Measurements from ENCODE around the gene TMEM120B. TPM values are rescaled to one million over a fixed set of nuclear protein-coding genes. Genes with fewer than 3 reads are reported as not detected.
A peak's percentile ranks its signal among the peaks of the same experiment; 100 is the strongest.
"Not testable (repeated sequence)": the region's sequence is repeated elsewhere in the genome, so short reads cannot be mapped to it uniquely, and the experiment has no call there.

Gene TMEM120B
- total RNA-seq, 6 donors from 2014 or later: 8.9 to 23.0 (median 14.2) TPM

- H3K9me3 ChIP-seq: no peaks in the 10 kb centered on the region
- no peaks in the 10 kb centered on the region for H3K36me3 ChIP-seq
- ATAC-seq (ENCODE audit: low FRiP score in 2 of 2) (no peak), DNase-seq (no peak)
- H3K4me3 ChIP-seq: no peak within 1 kb of the TSS
- no peak for TF ChIP-seq CTCF (IDR thresholded peaks at IDR 0.05)
- TF ChIP-seq POLR2AphosphoS5 (IDR thresholded peaks at IDR 0.05): no peak
- no peak for TF ChIP-seq EP300 (IDR thresholded peaks at IDR 0.05)
- no peak for TF ChIP-seq POLR2A (IDR thresholded peaks at IDR 0.05)
- H3K27me3 ChIP-seq: no peaks in the 10 kb centered on the region
- peaks cover 7 to 19% (median 16%) of the 10 kb centered on the region in 4 donors for H3K4me1 ChIP-seq
- no peak within 1 kb of the TSS for H3K27ac ChIP-seq
- WGBS, 2 donors: 94 to 95% methylated on average over 1 to 5 of the region's 5 CpGs
Observed at GRCh38 chr12:121669521-121669900, 43.0 kb upstream of the TMEM120B start, which contains the start of gene MORN3. Gene MORN3 (minus strand): TSS chr12:121669654. CDS start chr12:121669483, 171 bp downstream.

GRCh38 chr12:121673013-121673511 lies 39.5 kb upstream of the TMEM120B start:
- Histone ChIP-seq H3K27ac (peak overlapping the region; percentile 20 to 81 (median 66)), H3K36me3 (no peaks in the 10 kb centered on the region), H3K27me3 (no peaks in the 10 kb centered on the region), H3K4me1 (peaks cover 7 to 19% (median 16%) of the 10 kb centered on the region in 4 donors), H3K9me3 (no peaks in the 10 kb centered on the region), H3K4me3 (peak overlapping the region in 3 of 4 donors; percentile 52 to 64 (median 56))
- TF ChIP-seq EP300 (IDR thresholded peaks at IDR 0.05) (no peak), POLR2AphosphoS5 (IDR thresholded peaks at IDR 0.05) (no peak)
- ATAC-seq (ENCODE audit: low FRiP score in 2 of 2): peak; percentile 22 to 45
- WGBS, 2 donors: 56 to 72% methylated on average over 8 to 11 of the region's 12 CpGs
- peak in 1 of 2 donors; percentile 37 for DNase-seq

- no peak overlapping the region for H3K27ac ChIP-seq
- WGBS, 2 donors: 94 to 98% methylated on average over 5 of the region's 5 CpGs
- DNase-seq (no peak), ATAC-seq (ENCODE audit: low FRiP score in 2 of 2) (no peak)
- peaks cover 7 to 19% (median 16%) of the 10 kb centered on the region in 4 donors for H3K4me1 ChIP-seq
- TF ChIP-seq EP300 (IDR thresholded peaks at IDR 0.05) (no peak), POLR2AphosphoS5 (IDR thresholded peaks at IDR 0.05) (no peak), POLR2A (IDR thresholded peaks at IDR 0.05) (no peak), CTCF (IDR thresholded peaks at IDR 0.05) (no peak)
- no peaks in the 10 kb centered on the region for H3K27me3 ChIP-seq
- H3K36me3 ChIP-seq: no peaks in the 10 kb centered on the region
- H3K9me3 ChIP-seq: no peaks in the 10 kb centered on the region
- H3K4me3 ChIP-seq: no peak overlapping the region
Observed at GRCh38 chr12:121676190-121676589, 36.4 kb upstream of the TMEM120B start.

GRCh38 chr12:121678305-121678704 lies 34.2 kb upstream of the TMEM120B start:
- no peaks in the 10 kb centered on the region for H3K9me3 ChIP-seq
- no peak for ATAC-seq (ENCODE audit: low FRiP score in 2 of 2)
- H3K27ac ChIP-seq: no peak overlapping the region
- WGBS, 2 donors: 68 to 76% methylated on average over 3 of the region's 3 CpGs
- TF ChIP-seq POLR2AphosphoS5 (IDR thresholded peaks at IDR 0.05) (no peak), CTCF (IDR thresholded peaks at IDR 0.05) (no peak), POLR2A (IDR thresholded peaks at IDR 0.05) (no peak), EP300 (IDR thresholded peaks at IDR 0.05) (no peak)
- H3K4me1 ChIP-seq: peaks cover 0 to under 1% (median 0%) of the 10 kb centered on the region in 4 donors
- H3K36me3 ChIP-seq: no peaks in the 10 kb centered on the region
- no peak for DNase-seq
- no peak overlapping the region for H3K4me3 ChIP-seq
- no peaks in the 10 kb centered on the region for H3K27me3 ChIP-seq

GRCh38 chr12:121678716-121679300 lies 33.7 kb upstream of the TMEM120B start:
- Histone ChIP-seq H3K27ac (no peak overlapping the region), H3K4me1 (no peaks in the 10 kb centered on the region), H3K36me3 (no peaks in the 10 kb centered on the region), H3K27me3 (no peaks in the 10 kb centered on the region), H3K4me3 (no peak overlapping the region), H3K9me3 (no peaks in the 10 kb centered on the region)
- WGBS, 2 donors: 78 to 79% methylated on average over 7 to 9 of the region's 9 CpGs
- ATAC-seq (ENCODE audit: low FRiP score in 2 of 2) (no peak), DNase-seq (no peak)
- TF ChIP-seq POLR2A (IDR thresholded peaks at IDR 0.05) (no peak), EP300 (IDR thresholded peaks at IDR 0.05) (no peak), CTCF (IDR thresholded peaks at IDR 0.05) (no peak), POLR2AphosphoS5 (IDR thresholded peaks at IDR 0.05) (no peak)

GRCh38 chr12:121679661-121680197 lies 32.8 kb upstream of the TMEM120B start:
- H3K27me3 ChIP-seq; H3K4me3 ChIP-seq; H3K36me3 ChIP-seq; H3K27ac ChIP-seq; H3K9me3 ChIP-seq; H3K4me1 ChIP-seq; DNase-seq; ATAC-seq (ENCODE audit: low FRiP score in 2 of 2): not testable (repeated sequence)
- WGBS, 2 donors: 80 to 91% methylated on average over 13 of the region's 13 CpGs

Data from upper lobe of left lung (tissue), 6 donors.